ENCODE data around the gene TOGARAM2.
"Not testable (repeated sequence)": the region's sequence is repeated elsewhere in the genome, so short reads cannot be mapped to it uniquely, and the experiment has no call there.

The TOGARAM2 gene

DNA sequence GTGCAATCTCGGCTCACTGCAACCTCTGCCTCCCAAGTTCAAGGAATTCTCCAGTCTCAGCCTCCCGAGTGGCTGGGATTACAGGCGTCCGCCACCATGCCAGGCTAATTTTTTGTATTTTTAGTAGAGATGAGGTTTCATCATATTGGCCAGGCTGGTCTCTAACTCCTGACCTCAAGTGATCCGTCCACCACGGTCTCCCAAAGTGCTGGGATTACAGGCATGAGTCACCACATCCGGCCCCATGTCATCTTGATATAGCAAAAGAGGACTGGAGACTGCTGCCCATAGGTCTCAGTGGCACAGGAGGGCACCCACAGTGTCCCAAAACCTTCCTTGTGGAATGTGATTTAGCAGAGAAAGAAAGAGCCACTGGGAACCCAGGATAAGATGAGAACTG, 109.2 kb downstream of the TOGARAM2 start:
- H3K4me3 ChIP-seq (ENCODE audit: low read length); DNase-seq (ENCODE audit: low read depth, low spot score): not testable (repeated sequence)

DNA sequence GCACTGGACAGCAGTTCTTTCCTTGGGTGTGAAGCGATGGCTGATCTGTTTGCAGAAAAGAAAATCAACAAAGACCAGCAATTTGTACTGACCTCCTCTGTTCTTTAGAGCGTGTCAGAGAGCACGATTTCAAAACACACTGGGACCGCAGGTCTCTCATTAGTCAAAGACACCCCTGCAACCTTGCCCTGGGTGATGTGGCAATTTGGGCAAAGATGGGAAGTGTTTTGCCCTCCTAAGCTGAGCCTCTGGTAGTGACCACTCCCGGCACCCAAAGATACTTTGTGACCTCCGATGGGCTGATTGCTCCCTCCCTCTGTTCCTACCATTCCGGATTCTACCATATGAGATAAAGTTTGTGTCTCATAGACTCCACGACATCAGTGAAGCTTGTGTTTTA, 115.9 kb downstream of the TOGARAM2 start:
- H3K4me3 ChIP-seq (ENCODE audit: low read length), result no peak overlapping the region
- DNase-seq (ENCODE audit: low read depth, low spot score), result no peak

DNA sequence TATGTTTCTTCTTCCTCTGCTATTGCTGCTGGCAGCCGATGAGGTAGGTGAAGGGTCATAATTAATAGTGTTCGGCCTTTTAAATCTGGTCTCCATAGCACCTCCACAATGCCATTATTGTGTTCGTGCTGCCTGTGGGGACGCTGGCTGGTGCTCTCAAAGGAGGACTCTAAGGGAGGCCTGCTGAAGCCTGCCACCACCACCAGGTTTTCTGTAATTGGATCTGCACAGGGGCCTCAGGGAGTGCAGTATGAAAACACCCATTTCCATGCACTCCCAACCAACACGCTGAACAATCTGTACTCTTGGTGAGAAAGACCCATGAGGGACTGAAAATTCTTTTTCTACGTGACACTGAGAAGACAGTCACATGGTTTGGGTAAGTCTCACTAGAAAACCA, 116.5 kb downstream of the TOGARAM2 start:
- no peak for DNase-seq (ENCODE audit: low read depth, low spot score)
- H3K4me3 ChIP-seq (ENCODE audit: low read length), result no peak overlapping the region

DNA sequence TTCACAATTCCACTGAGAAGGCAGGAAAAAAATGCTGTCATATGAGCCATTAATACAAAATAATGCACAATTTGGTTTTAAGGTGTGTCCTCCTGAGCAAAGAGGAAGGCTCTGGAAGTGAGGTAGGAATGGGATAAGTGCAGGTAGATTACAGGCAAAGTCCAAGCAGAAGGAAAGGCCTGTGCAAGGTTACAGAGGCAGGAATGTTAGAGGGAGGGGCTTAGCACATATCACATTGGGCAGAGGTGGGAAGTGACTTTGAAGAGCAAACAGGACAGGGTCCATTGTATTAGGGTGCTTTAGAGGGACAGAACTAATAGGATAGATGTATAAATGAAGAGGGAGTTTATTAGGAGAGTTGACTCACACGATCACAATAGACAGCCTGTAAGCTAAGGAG, 119.5 kb downstream of the TOGARAM2 start:
- DNase-seq (ENCODE audit: low read depth, low spot score), result no peak
- H3K4me3 ChIP-seq (ENCODE audit: low read length), result no peak overlapping the region

Data from Jurkat, Clone E6-1 (cell line).